ENCODE measurements around the gene SSBP3. TPM values are rescaled to one million over a fixed set of nuclear protein-coding genes. Genes with fewer than 3 reads are reported as not detected.
"Not testable (repeated sequence)": the region's sequence is repeated elsewhere in the genome, so short reads cannot be mapped to it uniquely, and the experiment has no call there.

SSBP3 gene
- total RNA-seq, 1 donor from 2014 or later = 19.7 TPM

- TF ChIP-seq CTCF (IDR thresholded peaks at IDR 0.05; ENCODE audit: insufficient read depth, low read length, poor library complexity, severe bottlenecking) = no peak
- Histone ChIP-seq H3K27me3 (ENCODE audit: control insufficient read depth, insufficient read depth, low read length) (no peaks in the 10 kb centered on the region), H3K36me3 (ENCODE audit: control insufficient read depth, insufficient read depth, low read length) (peaks cover 1% of the 10 kb centered on the region), H3K4me3 (ENCODE audit: low read depth, low read length) (no peak overlapping the region)
- DNase-seq (ENCODE audit: low read depth) = no peak
Observed at GRCh38 chr1:54390655-54391054, 15.5 kb downstream of the SSBP3 start.

GRCh38 chr1:54389608-54390007 lies 16.6 kb downstream of the SSBP3 start:
- not testable (repeated sequence) for H3K4me3 ChIP-seq (ENCODE audit: low read depth, low read length); H3K36me3 ChIP-seq (ENCODE audit: control insufficient read depth, insufficient read depth, low read length)

GRCh38 chr1:54387419-54387818 lies 18.8 kb downstream of the SSBP3 start:
- no peak for TF ChIP-seq CTCF (IDR thresholded peaks at IDR 0.05; ENCODE audit: insufficient read depth, low read length, poor library complexity, severe bottlenecking)
- no peak for DNase-seq (ENCODE audit: low read depth)
- Histone ChIP-seq H3K4me3 (ENCODE audit: low read depth, low read length) (no peak overlapping the region), H3K27me3 (ENCODE audit: control insufficient read depth, insufficient read depth, low read length) (no peaks in the 10 kb centered on the region), H3K36me3 (ENCODE audit: control insufficient read depth, insufficient read depth, low read length) (no peaks in the 10 kb centered on the region)

More at GRCh38 chr1:54389608-54390007, 16.6 kb downstream of the SSBP3 start:
- not testable (repeated sequence) for H3K27me3 ChIP-seq (ENCODE audit: control insufficient read depth, insufficient read depth, low read length); DNase-seq (ENCODE audit: low read depth)

GRCh38 chr1:54385727-54386022 lies 20.5 kb downstream of the SSBP3 start:
- Histone ChIP-seq H3K4me3 (ENCODE audit: low read depth, low read length) (no peak overlapping the region), H3K27me3 (ENCODE audit: control insufficient read depth, insufficient read depth, low read length) (no peaks in the 10 kb centered on the region), H3K36me3 (ENCODE audit: control insufficient read depth, insufficient read depth, low read length) (no peaks in the 10 kb centered on the region)
- DNase-seq (ENCODE audit: low read depth) = no peak
- no peak for TF ChIP-seq CTCF (IDR thresholded peaks at IDR 0.05; ENCODE audit: insufficient read depth, low read length, poor library complexity, severe bottlenecking)

GRCh38 chr1:54384918-54385726 lies 21.1 kb downstream of the SSBP3 start:
- Histone ChIP-seq H3K27me3 (ENCODE audit: control insufficient read depth, insufficient read depth, low read length) (no peaks in the 10 kb centered on the region), H3K36me3 (ENCODE audit: control insufficient read depth, insufficient read depth, low read length) (no peaks in the 10 kb centered on the region), H3K4me3 (ENCODE audit: low read depth, low read length) (no peak overlapping the region)
- no peak for TF ChIP-seq CTCF (IDR thresholded peaks at IDR 0.05; ENCODE audit: insufficient read depth, low read length, poor library complexity, severe bottlenecking)
- DNase-seq (ENCODE audit: low read depth) = no peak

- no peak for DNase-seq (ENCODE audit: low read depth)
- H3K36me3 ChIP-seq (ENCODE audit: control insufficient read depth, insufficient read depth, low read length) = peaks cover 2% of the 10 kb centered on the region
- no peaks in the 10 kb centered on the region for H3K27me3 ChIP-seq (ENCODE audit: control insufficient read depth, insufficient read depth, low read length)
- no peak overlapping the region for H3K4me3 ChIP-seq (ENCODE audit: low read depth, low read length)
- no peak for TF ChIP-seq CTCF (IDR thresholded peaks at IDR 0.05; ENCODE audit: insufficient read depth, low read length, poor library complexity, severe bottlenecking)
Observed at GRCh38 chr1:54384471-54384870, 21.7 kb downstream of the SSBP3 start.

Measured in kidney epithelial cell (primary cell).